H1 (cell line): ENCODE measurements around the gene COG7.
"Not testable (repeated sequence)": the region's sequence is repeated elsewhere in the genome, so short reads cannot be mapped to it uniquely, and the experiment has no call there.

ENCODE experiments used
- JUND ChIP-seq: IDR thresholded peaks from 2 replicates; pipeline ENCODE4 v1.6.1; 2011; ENCODE audit warnings: mild to moderate bottlenecking, improper control_type of control experiment, low read length
- RFX5 ChIP-seq: IDR thresholded peaks from 2 replicates; pipeline ENCODE4 v1.6.1; 2011; ENCODE audit warnings: low read depth, low read length, improper control_type of control experiment, borderline replicate concordance
- TF ChIP-seq, protein P1 (sequence below), 3 experiments: IDR thresholded peaks; 1 replicate in 2 of 3; 2 replicates in 1 of 3; pipeline versions ENCODE4 v1.5.1 to v1.6.1; 2011; ENCODE audit warnings: low read length in 3 of 3, mild to moderate bottlenecking in 3 of 3, inconsistent platforms in 2 of 3, low read depth in 1 of 3, moderate library complexity in 1 of 3; ENCODE audit not compliant: insufficient read depth in 1 of 3; ENCODE audit errors: control extremely low read depth in 1 of 3

DNA sequence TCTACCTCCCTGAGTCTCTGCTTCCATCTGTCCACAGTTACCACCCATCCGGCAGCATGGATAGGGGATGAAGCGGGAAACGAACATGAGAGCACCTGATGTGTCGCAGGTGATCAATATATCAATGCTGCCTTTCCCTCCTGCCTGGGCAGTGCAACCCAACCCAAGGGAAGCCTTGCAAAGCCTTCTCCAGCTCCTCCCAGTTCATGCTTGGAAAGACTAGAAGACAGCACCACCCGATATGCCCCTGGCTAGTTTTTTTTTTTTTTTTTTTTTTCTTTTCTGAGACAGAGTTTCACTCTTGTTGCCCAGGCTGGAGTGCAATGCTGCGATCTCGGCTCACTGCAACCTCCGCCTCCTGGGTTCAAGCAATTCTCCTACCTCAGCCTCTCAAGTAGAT is 63.1 kb downstream of the COG7 start:
- not testable (repeated sequence) for TF ChIP-seq JUND, RFX5
- TF ChIP-seq, protein P1, sequence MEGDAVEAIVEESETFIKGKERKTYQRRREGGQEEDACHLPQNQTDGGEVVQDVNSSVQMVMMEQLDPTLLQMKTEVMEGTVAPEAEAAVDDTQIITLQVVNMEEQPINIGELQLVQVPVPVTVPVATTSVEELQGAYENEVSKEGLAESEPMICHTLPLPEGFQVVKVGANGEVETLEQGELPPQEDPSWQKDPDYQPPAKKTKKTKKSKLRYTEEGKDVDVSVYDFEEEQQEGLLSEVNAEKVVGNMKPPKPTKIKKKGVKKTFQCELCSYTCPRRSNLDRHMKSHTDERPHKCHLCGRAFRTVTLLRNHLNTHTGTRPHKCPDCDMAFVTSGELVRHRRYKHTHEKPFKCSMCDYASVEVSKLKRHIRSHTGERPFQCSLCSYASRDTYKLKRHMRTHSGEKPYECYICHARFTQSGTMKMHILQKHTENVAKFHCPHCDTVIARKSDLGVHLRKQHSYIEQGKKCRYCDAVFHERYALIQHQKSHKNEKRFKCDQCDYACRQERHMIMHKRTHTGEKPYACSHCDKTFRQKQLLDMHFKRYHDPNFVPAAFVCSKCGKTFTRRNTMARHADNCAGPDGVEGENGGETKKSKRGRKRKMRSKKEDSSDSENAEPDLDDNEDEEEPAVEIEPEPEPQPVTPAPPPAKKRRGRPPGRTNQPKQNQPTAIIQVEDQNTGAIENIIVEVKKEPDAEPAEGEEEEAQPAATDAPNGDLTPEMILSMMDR (IDR thresholded peaks at IDR 0.05; ENCODE audit: control extremely low read depth in 1 of 3, insufficient read depth in 1 of 3, low read depth in 1 of 3, low read length in 3 of 3) = not testable (repeated sequence)
